ENCODE data around the gene SMIM36. TPM values are rescaled to one million over a fixed set of nuclear protein-coding genes. Genes with fewer than 3 reads are reported as not detected.
"Not testable (repeated sequence)": the region's sequence is repeated elsewhere in the genome, so short reads cannot be mapped to it uniquely, and the experiment has no call there.

Gene SMIM36
- total and polyA plus RNA-seq, 8 donors, result 0.09 TPM; not detected in 7

GRCh38 chr17:55426851-55427586, 84.2 kb downstream of the SMIM36 start:
- H3K36me3 ChIP-seq, result no peaks in the 10 kb centered on the region
- DNase-seq (no peak), FAIRE-seq (no peak), ATAC-seq (no peak)
- 23 to 29% methylated on average over 2 of the region's 2 CpGs for WGBS, 2 donors
- no peaks in the 10 kb centered on the region for H3K27me3 ChIP-seq
- H3K4me3 ChIP-seq, result no peak overlapping the region
- H3K9me3 ChIP-seq, result no peaks in the 10 kb centered on the region
- no peak overlapping the region for H3K27ac ChIP-seq
- intact Hi-C loops (cut with DNase I), result no loop called here
- no peak for TF ChIP-seq CTCF (IDR thresholded peaks at IDR 0.05)
- peaks cover 0 to 3% (median 0%) of the 10 kb centered on the region in 3 donors for H3K4me1 ChIP-seq

GRCh38 chr17:55424893-55425540, 86.2 kb downstream of the SMIM36 start:
- Histone ChIP-seq H3K9me3 (no peaks in the 10 kb centered on the region), H3K4me1 (peaks cover 0 to 7% (median 3%) of the 10 kb centered on the region in 3 donors), H3K4me3 (no peak overlapping the region), H3K27me3 (no peaks in the 10 kb centered on the region), H3K27ac (no peak overlapping the region), H3K36me3 (no peaks in the 10 kb centered on the region)
- ATAC-seq (no peak), FAIRE-seq (no peak), DNase-seq (no peak)
- WGBS, 2 donors, result 31 to 38% methylated on average over 4 of the region's 4 CpGs
- TF ChIP-seq CTCF (IDR thresholded peaks at IDR 0.05), result no peak
- intact Hi-C loops (cut with DNase I), result no loop called here

GRCh38 chr17:55423535-55423934, 87.7 kb downstream of the SMIM36 start:
- no peak for TF ChIP-seq CTCF (IDR thresholded peaks at IDR 0.05)
- no peaks in the 10 kb centered on the region for H3K9me3 ChIP-seq
- ATAC-seq, result no peak
- H3K36me3 ChIP-seq, result no peaks in the 10 kb centered on the region
- FAIRE-seq, result no peak
- 54 to 67% methylated on average over 3 of the region's 3 CpGs for WGBS, 2 donors
- H3K4me1 ChIP-seq, result peaks cover 0 to 7% (median 3%) of the 10 kb centered on the region in 3 donors
- H3K4me3 ChIP-seq, result no peak overlapping the region
- intact Hi-C loops (cut with DNase I), result no loop called here
- DNase-seq, result no peak
- H3K27me3 ChIP-seq, result no peaks in the 10 kb centered on the region
- no peak overlapping the region for H3K27ac ChIP-seq

GRCh38 chr17:55422828-55423164, 88.5 kb downstream of the SMIM36 start:
- H3K4me3 ChIP-seq; H3K27me3 ChIP-seq; DNase-seq; ATAC-seq; H3K27ac ChIP-seq; H3K4me1 ChIP-seq; H3K9me3 ChIP-seq; H3K36me3 ChIP-seq; FAIRE-seq; intact Hi-C loops (cut with DNase I): not testable (repeated sequence)
- 55 to 64% methylated on average over 6 of the region's 6 CpGs for WGBS, 2 donors

GRCh38 chr17:55421179-55421934, 89.9 kb downstream of the SMIM36 start, which contains the start of gene MMD:
MMD (minus strand) TSS chr17:55421835; CDS start chr17:55421695, 140 bp downstream.
- WGBS, 2 donors, result 0 to 1% methylated on average over 49 to 62 of the region's 62 CpGs
- TF ChIP-seq CTCF (IDR thresholded peaks at IDR 0.05), result no peak
- no peaks in the 10 kb centered on the region for H3K27me3 ChIP-seq
- H3K27ac ChIP-seq, result peak within 1 kb of the TSS; percentile 31 to 78 (median 54)
- intact Hi-C loops (cut with DNase I), result no loop called here
- H3K4me1 ChIP-seq, result peaks cover 0 to 7% (median 3%) of the 10 kb centered on the region in 3 donors
- peak within 1 kb of the TSS; percentile 76 to 95 (median 85) for H3K4me3 ChIP-seq
- H3K9me3 ChIP-seq, result no peaks in the 10 kb centered on the region
- H3K36me3 ChIP-seq, result no peaks in the 10 kb centered on the region
- FAIRE-seq, result no peak
- peak in 4 of 6 donors; percentile 44 to 81 (median 58) for DNase-seq
- peak; percentile 42 to 64 (median 52) for ATAC-seq

All from pancreas (tissue), 10 donors.